ENCODE measurements around the gene WDFY3.

Gene WDFY3

GRCh38 chr4:84678976-84679744 lies 287.3 kb downstream of the WDFY3 start:
- no peak overlapping the region for H3K4me3 ChIP-seq (replicated peaks; ENCODE audit: insufficient read depth, low read length)
- H3K27ac ChIP-seq (replicated peaks) = no peak overlapping the region
- DNase-seq (ENCODE audit: low read depth in 1 of 2, low spot score in 1 of 2) = no peak
- H3K27me3 ChIP-seq (ENCODE audit: insufficient read depth, poor library complexity, severe bottlenecking) = no peaks in the 10 kb centered on the region
- no peak for TF ChIP-seq REST (IDR thresholded peaks at IDR 0.05; ENCODE audit: insufficient replicate concordance, low read depth)
- no peak for TF ChIP-seq POLR2AphosphoS5 (IDR thresholded peaks at IDR 0.05; ENCODE audit: low read depth)

- Histone ChIP-seq H3K4me3 (replicated peaks; ENCODE audit: insufficient read depth, low read length) (no peak overlapping the region), H3K27ac (replicated peaks) (no peak overlapping the region), H3K27me3 (ENCODE audit: insufficient read depth, poor library complexity, severe bottlenecking) (no peaks in the 10 kb centered on the region)
- DNase-seq (ENCODE audit: low read depth in 1 of 2, low spot score in 1 of 2) = no peak
- TF ChIP-seq SPI1 (IDR thresholded peaks at IDR 0.05; ENCODE audit: borderline replicate concordance, low read depth) (no peak), GABPA (IDR thresholded peaks at IDR 0.05; ENCODE audit: low read depth) (no peak)
These were observed 288.5 kb downstream of the WDFY3 start for GRCh38 chr4:84677995-84678394.

GRCh38 chr4:84677093-84677492 lies 289.4 kb downstream of the WDFY3 start:
- Histone ChIP-seq H3K27me3 (ENCODE audit: insufficient read depth, poor library complexity, severe bottlenecking) (no peaks in the 10 kb centered on the region), H3K4me3 (replicated peaks; ENCODE audit: insufficient read depth, low read length) (no peak overlapping the region), H3K27ac (replicated peaks) (no peak overlapping the region)
- TF ChIP-seq SPI1 (IDR thresholded peaks at IDR 0.05; ENCODE audit: borderline replicate concordance, low read depth) (no peak), GABPA (IDR thresholded peaks at IDR 0.05; ENCODE audit: low read depth) (no peak), REST (IDR thresholded peaks at IDR 0.05; ENCODE audit: insufficient replicate concordance, low read depth) (no peak), POLR2AphosphoS5 (IDR thresholded peaks at IDR 0.05; ENCODE audit: low read depth) (no peak), CTCF (IDR thresholded peaks at IDR 0.05; ENCODE audit: insufficient read depth, low read length) (no peak)
- DNase-seq (ENCODE audit: low read depth in 1 of 2, low spot score in 1 of 2) = no peak

GRCh38 chr4:84673475-84674240 lies 292.8 kb downstream of the WDFY3 start:
- no peak overlapping the region for H3K4me3 ChIP-seq (replicated peaks; ENCODE audit: insufficient read depth, low read length)
- DNase-seq (ENCODE audit: low read depth in 1 of 2, low spot score in 1 of 2) = no peak
- no peaks in the 10 kb centered on the region for H3K27me3 ChIP-seq (ENCODE audit: insufficient read depth, poor library complexity, severe bottlenecking)
- no peak for TF ChIP-seq SPI1 (IDR thresholded peaks at IDR 0.05; ENCODE audit: borderline replicate concordance, low read depth)
- TF ChIP-seq POLR2AphosphoS5 (IDR thresholded peaks at IDR 0.05; ENCODE audit: low read depth) = no peak
- no peak for TF ChIP-seq GABPA (IDR thresholded peaks at IDR 0.05; ENCODE audit: low read depth)
- TF ChIP-seq CTCF (IDR thresholded peaks at IDR 0.05; ENCODE audit: insufficient read depth, low read length) = no peak
- no peak for TF ChIP-seq REST (IDR thresholded peaks at IDR 0.05; ENCODE audit: insufficient replicate concordance, low read depth)
- H3K27ac ChIP-seq (replicated peaks) = no peak overlapping the region

All from HL-60 (cell line).